ENCODE data around the gene LDLRAD3. TPM values are rescaled to one million over a fixed set of nuclear protein-coding genes. Genes with fewer than 3 reads are reported as not detected.

Gene LDLRAD3
- total RNA-seq, 4 donors from 2014 or later = 0.37 to 43.2 (median 3.7) TPM

DNA sequence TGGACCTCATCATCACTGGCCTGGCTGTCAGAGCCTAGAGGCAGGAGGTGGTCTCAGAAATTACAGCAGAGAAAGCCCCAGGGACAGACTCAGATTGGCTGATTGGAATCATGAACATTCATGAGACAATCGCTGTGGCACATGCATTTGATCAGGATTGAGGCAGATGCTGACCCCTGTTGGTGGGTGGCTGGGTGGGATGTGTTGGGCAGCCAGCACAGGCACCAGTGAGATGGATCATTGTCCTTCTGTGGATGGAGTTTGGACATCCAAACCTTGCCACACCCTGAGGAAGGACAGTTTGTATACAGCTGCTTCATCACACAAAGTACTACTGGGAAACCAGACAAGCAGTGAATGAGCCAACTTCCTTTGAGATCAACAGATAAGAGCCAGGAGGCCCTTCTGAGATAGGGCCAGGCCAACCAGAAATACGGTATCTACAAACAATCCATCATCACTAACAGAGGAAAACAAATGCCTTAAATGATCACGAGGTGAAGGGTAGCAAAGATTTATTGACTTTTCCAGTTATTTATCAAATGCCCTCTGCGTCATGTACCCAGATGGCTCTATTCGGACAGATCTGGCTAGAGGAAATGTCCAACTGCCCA, 328.0 kb downstream of the LDLRAD3 start:
- intact Hi-C loops (cut with DNase I; ENCODE audit: low total_unique reads) = no loop called here
- Histone ChIP-seq H3K27me3 (no peaks in the 10 kb centered on the region), H3K27ac (no peak overlapping the region), H3K4me1 (no peaks in the 10 kb centered on the region), H3K36me3 (peaks cover 0 to 41% (median 9%) of the 10 kb centered on the region in 4 donors), H3K4me3 (no peak overlapping the region), H3K9me3 (no peaks in the 10 kb centered on the region)
- TF ChIP-seq POLR2AphosphoS5 (IDR thresholded peaks at IDR 0.05) (no peak), EP300 (IDR thresholded peaks at IDR 0.05; ENCODE audit: low read depth) (no peak), POLR2A (IDR thresholded peaks at IDR 0.05) (no peak)
- TF ChIP-seq, protein P1, sequence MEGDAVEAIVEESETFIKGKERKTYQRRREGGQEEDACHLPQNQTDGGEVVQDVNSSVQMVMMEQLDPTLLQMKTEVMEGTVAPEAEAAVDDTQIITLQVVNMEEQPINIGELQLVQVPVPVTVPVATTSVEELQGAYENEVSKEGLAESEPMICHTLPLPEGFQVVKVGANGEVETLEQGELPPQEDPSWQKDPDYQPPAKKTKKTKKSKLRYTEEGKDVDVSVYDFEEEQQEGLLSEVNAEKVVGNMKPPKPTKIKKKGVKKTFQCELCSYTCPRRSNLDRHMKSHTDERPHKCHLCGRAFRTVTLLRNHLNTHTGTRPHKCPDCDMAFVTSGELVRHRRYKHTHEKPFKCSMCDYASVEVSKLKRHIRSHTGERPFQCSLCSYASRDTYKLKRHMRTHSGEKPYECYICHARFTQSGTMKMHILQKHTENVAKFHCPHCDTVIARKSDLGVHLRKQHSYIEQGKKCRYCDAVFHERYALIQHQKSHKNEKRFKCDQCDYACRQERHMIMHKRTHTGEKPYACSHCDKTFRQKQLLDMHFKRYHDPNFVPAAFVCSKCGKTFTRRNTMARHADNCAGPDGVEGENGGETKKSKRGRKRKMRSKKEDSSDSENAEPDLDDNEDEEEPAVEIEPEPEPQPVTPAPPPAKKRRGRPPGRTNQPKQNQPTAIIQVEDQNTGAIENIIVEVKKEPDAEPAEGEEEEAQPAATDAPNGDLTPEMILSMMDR (IDR thresholded peaks at IDR 0.05) = no peak
- in situ Hi-C loops (cut with MboI; ENCODE audit: low pct_ligation_motif_present in 1 of 4, low pct_unique_long_range_greater_than_20kb in 1 of 4, low sequenced_read_pairs in 3 of 4) = loop anchor here in 3 of 4 donors (25.0 kb wide), 3 partner anchors 235 to 660 kb away; partner anchors contain the start of gene FJX1 (in 1 of the 3)
- no peak for DNase-seq
- 70 to 76% methylated on average over 4 to 5 of the region's 5 CpGs for WGBS, 2 donors (ENCODE audit: low coverage in 1 of 2)

DNA sequence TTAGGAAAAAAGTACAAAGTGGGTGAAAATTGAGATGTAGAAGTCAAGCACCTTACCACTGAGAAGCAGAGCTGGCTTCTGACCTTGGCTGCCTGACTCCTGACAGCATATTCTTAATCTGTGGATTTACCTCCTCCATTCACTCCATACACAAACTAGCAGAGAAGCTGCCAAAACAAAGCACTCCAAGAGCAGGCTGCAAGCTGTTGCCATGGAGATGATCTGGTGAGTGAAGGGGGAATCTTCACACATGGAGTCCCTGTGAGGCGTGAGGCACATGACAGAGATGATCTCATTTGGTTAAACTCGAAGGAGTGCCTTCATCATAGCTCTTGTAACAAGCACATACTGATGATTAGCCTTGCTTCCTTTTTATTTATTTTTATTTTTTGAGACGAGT, 329.2 kb downstream of the LDLRAD3 start:
- no peaks in the 10 kb centered on the region for H3K4me1 ChIP-seq
- no peak overlapping the region for H3K27ac ChIP-seq
- no peak overlapping the region for H3K4me3 ChIP-seq
- TF ChIP-seq POLR2A (IDR thresholded peaks at IDR 0.05) (no peak), POLR2AphosphoS5 (IDR thresholded peaks at IDR 0.05) (no peak), EP300 (IDR thresholded peaks at IDR 0.05; ENCODE audit: low read depth) (no peak)
- TF ChIP-seq, protein P1 (IDR thresholded peaks at IDR 0.05) = no peak
- in situ Hi-C loops (cut with MboI; ENCODE audit: low pct_ligation_motif_present in 1 of 4, low pct_unique_long_range_greater_than_20kb in 1 of 4, low sequenced_read_pairs in 3 of 4) = loop anchor here in 3 of 4 donors (25.0 kb wide), 3 partner anchors 236 to 661 kb away; partner anchors contain the start of gene FJX1 (in 1 of the 3)
- 67 to 96% methylated on average over 2 to 3 of the region's 3 CpGs for WGBS, 2 donors (ENCODE audit: low coverage in 1 of 2)
- DNase-seq = no peak
- intact Hi-C loops (cut with DNase I; ENCODE audit: low total_unique reads) = no loop called here
- H3K27me3 ChIP-seq = no peaks in the 10 kb centered on the region
- no peaks in the 10 kb centered on the region for H3K9me3 ChIP-seq
- H3K36me3 ChIP-seq = peaks cover 0 to 41% (median 9%) of the 10 kb centered on the region in 4 donors

DNA sequence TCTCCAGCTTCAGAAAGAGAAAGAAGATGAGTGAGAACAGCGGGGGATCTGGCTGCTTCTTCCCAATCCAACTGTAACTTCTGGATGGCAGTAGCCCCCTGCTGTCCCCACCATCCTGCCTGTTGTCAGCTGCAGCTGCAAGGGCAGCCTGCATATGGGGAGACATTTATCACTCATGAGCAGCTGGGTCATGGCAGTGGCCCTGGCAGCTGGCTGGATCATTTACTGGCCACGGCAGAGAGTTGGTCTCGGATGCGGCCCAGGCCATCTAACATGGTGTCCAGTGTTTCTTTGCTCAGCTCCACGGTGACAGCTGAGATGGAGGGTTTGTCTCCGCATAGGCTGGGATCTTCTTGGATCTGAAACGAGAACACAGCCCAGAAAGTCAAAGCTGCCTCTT, 330.6 kb downstream of the LDLRAD3 start:
- Histone ChIP-seq H3K9me3 (no peaks in the 10 kb centered on the region), H3K36me3 (peaks cover 0 to 41% (median 11%) of the 10 kb centered on the region in 4 donors), H3K4me3 (no peak overlapping the region), H3K4me1 (no peaks in the 10 kb centered on the region), H3K27ac (no peak overlapping the region), H3K27me3 (no peaks in the 10 kb centered on the region)
- WGBS, 2 donors (ENCODE audit: low coverage in 1 of 2) = 87 to 93% methylated on average over 3 to 7 of the region's 7 CpGs
- in situ Hi-C loops (cut with MboI; ENCODE audit: low pct_ligation_motif_present in 1 of 4, low pct_unique_long_range_greater_than_20kb in 1 of 4, low sequenced_read_pairs in 3 of 4) = loop anchor here in 3 of 4 donors (25.0 kb wide), 3 partner anchors 237 to 662 kb away; partner anchors contain the start of gene FJX1 (in 1 of the 3)
- intact Hi-C loops (cut with DNase I; ENCODE audit: low total_unique reads) = no loop called here
- TF ChIP-seq POLR2AphosphoS5 (IDR thresholded peaks at IDR 0.05) = no peak
- no peak for TF ChIP-seq EP300 (IDR thresholded peaks at IDR 0.05; ENCODE audit: low read depth)
- TF ChIP-seq POLR2A (IDR thresholded peaks at IDR 0.05) = no peak
- TF ChIP-seq, protein P1 (IDR thresholded peaks at IDR 0.05) = no peak
- no peak for DNase-seq

DNA sequence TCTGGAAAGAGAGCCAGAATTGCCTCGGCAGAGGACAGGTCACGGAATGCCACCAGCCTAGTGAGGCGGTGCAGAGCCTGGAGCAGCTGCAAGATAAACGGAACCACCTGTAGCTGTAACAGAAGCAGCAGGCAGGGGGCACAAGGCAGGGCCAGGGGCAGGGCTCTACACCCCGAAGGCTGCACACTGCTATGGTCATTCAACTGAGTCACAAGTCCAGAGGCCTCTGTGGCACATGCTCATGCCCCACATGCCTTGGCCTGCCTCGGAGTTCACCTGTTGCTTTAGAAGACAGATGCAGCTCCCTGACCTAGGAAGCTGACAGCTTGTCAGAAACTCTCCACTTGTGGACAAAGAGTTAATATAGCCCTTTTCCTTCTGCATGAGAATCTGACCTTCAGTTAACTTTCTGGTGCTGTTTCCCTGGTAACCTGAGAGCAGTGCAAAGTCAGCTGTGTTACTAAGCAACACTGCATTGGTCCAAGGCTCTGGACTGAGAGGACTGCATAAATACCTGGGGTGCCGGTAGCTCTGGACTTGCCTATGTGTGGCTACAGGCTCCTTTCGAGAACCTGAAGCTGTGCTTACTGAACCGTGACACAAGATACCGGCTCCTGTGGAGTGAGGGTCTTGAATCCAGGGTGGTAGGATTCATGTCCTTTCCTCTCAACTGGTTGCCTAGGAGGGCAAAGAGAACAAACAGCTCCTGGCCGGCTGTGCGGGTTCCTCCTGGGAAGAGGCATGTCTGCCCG, 334.8 kb downstream of the LDLRAD3 start:
- 88 to 89% methylated on average over 3 to 13 of the region's 13 CpGs for WGBS, 2 donors (ENCODE audit: low coverage in 1 of 2)
- DNase-seq = no peak
- no peaks in the 10 kb centered on the region for H3K4me1 ChIP-seq
- no peak overlapping the region for H3K27ac ChIP-seq
- TF ChIP-seq POLR2A (IDR thresholded peaks at IDR 0.05) (no peak), EP300 (IDR thresholded peaks at IDR 0.05; ENCODE audit: low read depth) (no peak)
- no peaks in the 10 kb centered on the region for H3K27me3 ChIP-seq
- in situ Hi-C loops (cut with MboI; ENCODE audit: low pct_ligation_motif_present in 1 of 4, low pct_unique_long_range_greater_than_20kb in 1 of 4, low sequenced_read_pairs in 3 of 4) (loop anchor here in 1 of 4 donors (25.0 kb wide), 1 partner anchor 109 kb away; no protein-coding TSS in a partner anchor), intact Hi-C loops (cut with DNase I; ENCODE audit: low total_unique reads) (no loop called here)
- H3K36me3 ChIP-seq = peaks cover 0 to 24% (median 7%) of the 10 kb centered on the region in 4 donors
- H3K9me3 ChIP-seq = no peaks in the 10 kb centered on the region
- no peak overlapping the region for H3K4me3 ChIP-seq
